ENCODE measurements around the gene CFAP92. TPM values are rescaled to one million over a fixed set of nuclear protein-coding genes. Genes with fewer than 3 reads are reported as not detected.

CFAP92 gene
- total and polyA plus RNA-seq, 4 experiments from 2014 or later: 0.38 to 0.47 TPM; not detected in 2

- Histone ChIP-seq H3K36me3 (ENCODE audit: insufficient read depth, low read length) (no peaks in the 10 kb centered on the region), H3K4me3 (ENCODE audit: low read length in 2 of 2) (no peak overlapping the region), H3K27ac (ENCODE audit: low read depth, low read length) (no peak overlapping the region), H3K9me3 (ENCODE audit: control insufficient read depth in 1 of 2, low read length in 2 of 2) (no peaks in the 10 kb centered on the region), H3K27me3 (ENCODE audit: insufficient read depth, low read length) (peaks cover 16% of the 10 kb centered on the region), H3K4me1 (ENCODE audit: insufficient read depth, low read length) (peaks cover 29% of the 10 kb centered on the region)
- Mint-ChIP-seq H3K9me3 (peaks cover 0 to 2% (median 0%) of the 10 kb centered on the region in 8 donors), H3K27ac (peak overlapping the region in 2 of 7 donors; percentile 18 to 29), H3K36me3 (no peaks in the 10 kb centered on the region), H3K4me1 (peaks cover 14 to 47% (median 25%) of the 10 kb centered on the region in 4 donors), H3K4me3 (peak overlapping the region in 1 of 8 donors; percentile 27), H3K27me3 (peaks cover 14 to 19% of the 10 kb centered on the region in 2 donors)
- no peak for DNase-seq
- POLR2A ChIA-PET (ENCODE audit: partially characterized antibody): interaction anchor here (0.9 to 3.6 kb wide), 2 partner anchors 9 to 19 kb away, joined by 3 to 30 read pairs; no protein-coding TSS in a partner anchor
- CTCF ChIA-PET (ENCODE audit: partially characterized antibody): interaction anchor here (0.9 to 6.5 kb wide), 8 partner anchors 9 to 248 kb away, joined by 4 to 59 read pairs (median 12); no protein-coding TSS in a partner anchor
- intact Hi-C loops (cut with micrococcal nuclease): no loop called here
These were observed 3.7 kb upstream of the CFAP92 start for GRCh38 chr3:128997486-128998133.

GRCh38 chr3:128996726-128997125 lies 2.9 kb upstream of the CFAP92 start:
- intact Hi-C loops (cut with micrococcal nuclease): no loop called here
- DNase-seq: no peak
- peaks cover 10% of the 10 kb centered on the region for H3K27me3 ChIP-seq (ENCODE audit: insufficient read depth, low read length)
- Mint-ChIP-seq H3K27me3 (peaks cover 10 to 13% of the 10 kb centered on the region in 2 donors), H3K27ac (peak overlapping the region in 1 of 7 donors; percentile 69), H3K4me3 (no peak overlapping the region), H3K36me3 (no peaks in the 10 kb centered on the region), H3K9me3 (no peaks in the 10 kb centered on the region), H3K4me1 (peaks cover 8 to 40% (median 20%) of the 10 kb centered on the region in 4 donors)
- H3K36me3 ChIP-seq (ENCODE audit: insufficient read depth, low read length): no peaks in the 10 kb centered on the region
- ChIA-PET POLR2A (ENCODE audit: partially characterized antibody) (no interaction called here), CTCF (ENCODE audit: partially characterized antibody) (interaction anchor here (4.3 to 6.5 kb wide), 2 partner anchors 19 to 26 kb away, joined by 25 to 59 read pairs; no protein-coding TSS in a partner anchor)
- H3K27ac ChIP-seq (ENCODE audit: low read depth, low read length): no peak overlapping the region
- H3K9me3 ChIP-seq (ENCODE audit: control insufficient read depth in 1 of 2, low read length in 2 of 2): no peaks in the 10 kb centered on the region
- H3K4me3 ChIP-seq (ENCODE audit: low read length in 2 of 2): no peak overlapping the region
- H3K4me1 ChIP-seq (ENCODE audit: insufficient read depth, low read length): peaks cover 21% of the 10 kb centered on the region

GRCh38 chr3:128996200-128996599 lies 2.3 kb upstream of the CFAP92 start:
- Histone ChIP-seq H3K9me3 (ENCODE audit: control insufficient read depth in 1 of 2, low read length in 2 of 2) (no peaks in the 10 kb centered on the region), H3K27me3 (ENCODE audit: insufficient read depth, low read length) (peaks cover 10% of the 10 kb centered on the region), H3K4me3 (ENCODE audit: low read length in 2 of 2) (no peak overlapping the region), H3K27ac (ENCODE audit: low read depth, low read length) (no peak overlapping the region), H3K4me1 (ENCODE audit: insufficient read depth, low read length) (peaks cover 15% of the 10 kb centered on the region), H3K36me3 (ENCODE audit: insufficient read depth, low read length) (no peaks in the 10 kb centered on the region)
- DNase-seq: no peak
- Mint-ChIP-seq H3K27ac (peak overlapping the region in 1 of 7 donors; percentile 46), H3K4me1 (peaks cover 8 to 40% (median 20%) of the 10 kb centered on the region in 4 donors), H3K36me3 (no peaks in the 10 kb centered on the region), H3K9me3 (no peaks in the 10 kb centered on the region), H3K4me3 (no peak overlapping the region), H3K27me3 (peaks cover 10 to 13% of the 10 kb centered on the region in 2 donors)
- POLR2A ChIA-PET (ENCODE audit: partially characterized antibody): interaction anchor here (1.2 to 1.9 kb wide), 2 partner anchors 18 to 166 kb away, joined by 4 to 5 read pairs; no protein-coding TSS in a partner anchor
- intact Hi-C loops (cut with micrococcal nuclease): no loop called here
- CTCF ChIA-PET (ENCODE audit: partially characterized antibody): interaction anchor here (1.3 to 6.5 kb wide), 4 partner anchors 8 to 31 kb away, joined by 4 to 59 read pairs (median 20); no protein-coding TSS in a partner anchor

- ChIA-PET CTCF (ENCODE audit: partially characterized antibody) (interaction anchor here (1.3 to 6.5 kb wide), 6 partner anchors 8 to 250 kb away, joined by 4 to 59 read pairs (median 12); no protein-coding TSS in a partner anchor), POLR2A (ENCODE audit: partially characterized antibody) (interaction anchor here (0.9 to 3.0 kb wide), 5 partner anchors 19 to 320 kb away, joined by 3 to 11 read pairs (median 5); a partner anchor contains a TSS)
- H3K4me1 Mint-ChIP-seq: peaks cover 8 to 40% (median 18%) of the 10 kb centered on the region in 4 donors
- Histone ChIP-seq H3K27me3 (ENCODE audit: insufficient read depth, low read length) (peaks cover 8% of the 10 kb centered on the region), H3K4me1 (ENCODE audit: insufficient read depth, low read length) (peaks cover 14% of the 10 kb centered on the region), H3K27ac (ENCODE audit: low read depth, low read length) (no peak overlapping the region), H3K36me3 (ENCODE audit: insufficient read depth, low read length) (no peaks in the 10 kb centered on the region), H3K4me3 (ENCODE audit: low read length in 2 of 2) (no peak overlapping the region), H3K9me3 (ENCODE audit: control insufficient read depth in 1 of 2, low read length in 2 of 2) (no peaks in the 10 kb centered on the region)
- peaks cover 9 to 12% of the 10 kb centered on the region in 2 donors for H3K27me3 Mint-ChIP-seq
- DNase-seq: no peak
- no peaks in the 10 kb centered on the region for H3K36me3 Mint-ChIP-seq
- intact Hi-C loops (cut with micrococcal nuclease): no loop called here
- H3K9me3 Mint-ChIP-seq: no peaks in the 10 kb centered on the region
- H3K4me3 Mint-ChIP-seq: no peak overlapping the region
- H3K27ac Mint-ChIP-seq: peak overlapping the region in 4 of 7 donors; percentile 15 to 60 (median 44)
These were observed 1.9 kb upstream of the CFAP92 start for GRCh38 chr3:128995737-128996136.

GRCh38 chr3:128994581-128995546 lies 988 bp upstream of the CFAP92 start:
- H3K9me3 ChIP-seq (ENCODE audit: control insufficient read depth in 1 of 2, low read length in 2 of 2): no peaks in the 10 kb centered on the region
- no peak for DNase-seq
- H3K27me3 ChIP-seq (ENCODE audit: insufficient read depth, low read length): no peaks in the 10 kb centered on the region
- peak overlapping the region; percentile 32 for H3K27ac ChIP-seq (ENCODE audit: low read depth, low read length)
- H3K4me1 ChIP-seq (ENCODE audit: insufficient read depth, low read length): peaks cover 14% of the 10 kb centered on the region
- peaks cover 2 to 6% of the 10 kb centered on the region in 2 donors for H3K27me3 Mint-ChIP-seq
- CTCF ChIA-PET (ENCODE audit: partially characterized antibody): interaction anchor here (0.6 to 6.5 kb wide), 9 partner anchors 8 to 255 kb away, joined by 3 to 59 read pairs (median 8); partner anchors contain the start of gene COPG1
- intact Hi-C loops (cut with micrococcal nuclease): loop anchor here (1.0 kb wide), 3 partner anchors 8 to 445 kb away; partner anchors contain the start of gene IFT122
- H3K27ac Mint-ChIP-seq: peak overlapping the region; percentile 15 to 91 (median 53)
- H3K4me3 Mint-ChIP-seq: peak overlapping the region; percentile 68 to 85 (median 78)
- POLR2A ChIA-PET (ENCODE audit: partially characterized antibody): interaction anchor here (0.7 to 3.0 kb wide), 18 partner anchors 9 to 321 kb away, joined by 3 to 24 read pairs (median 4); partner anchors contain the start of genes COPG1 and RAB43
- H3K36me3 ChIP-seq (ENCODE audit: insufficient read depth, low read length): no peaks in the 10 kb centered on the region
- H3K36me3 Mint-ChIP-seq: no peaks in the 10 kb centered on the region
- H3K4me3 ChIP-seq (ENCODE audit: low read length in 2 of 2): peak overlapping the region in 1 of 2 donors; percentile 42
- no peaks in the 10 kb centered on the region for H3K9me3 Mint-ChIP-seq
- H3K4me1 Mint-ChIP-seq: peaks cover 7 to 33% (median 16%) of the 10 kb centered on the region in 4 donors

- H3K27me3 Mint-ChIP-seq: peaks cover 0 to 4% of the 10 kb centered on the region in 2 donors
- peak overlapping the region; percentile 68 to 85 (median 78) for H3K4me3 Mint-ChIP-seq
- Histone ChIP-seq H3K27ac (ENCODE audit: low read depth, low read length) (peak overlapping the region; percentile 32), H3K27me3 (ENCODE audit: insufficient read depth, low read length) (no peaks in the 10 kb centered on the region), H3K4me3 (ENCODE audit: low read length in 2 of 2) (peak overlapping the region in 1 of 2 donors; percentile 42), H3K36me3 (ENCODE audit: insufficient read depth, low read length) (no peaks in the 10 kb centered on the region), H3K9me3 (ENCODE audit: control insufficient read depth in 1 of 2, low read length in 2 of 2) (no peaks in the 10 kb centered on the region), H3K4me1 (ENCODE audit: insufficient read depth, low read length) (peaks cover 14% of the 10 kb centered on the region)
- H3K27ac Mint-ChIP-seq: peak overlapping the region; percentile 30 to 91 (median 76)
- CTCF ChIA-PET (ENCODE audit: partially characterized antibody): interaction anchor here (0.7 to 6.5 kb wide), 7 partner anchors 9 to 255 kb away, joined by 3 to 59 read pairs (median 9); partner anchors contain the start of gene COPG1
- POLR2A ChIA-PET (ENCODE audit: partially characterized antibody): interaction anchor here (0.7 to 3.0 kb wide), 14 partner anchors 9 to 322 kb away, joined by 3 to 24 read pairs (median 5); partner anchors contain the start of genes COPG1 and RAB43
- no peaks in the 10 kb centered on the region for H3K36me3 Mint-ChIP-seq
- H3K9me3 Mint-ChIP-seq: no peaks in the 10 kb centered on the region
- no peak for DNase-seq
- H3K4me1 Mint-ChIP-seq: peaks cover 7 to 33% (median 16%) of the 10 kb centered on the region in 4 donors
- intact Hi-C loops (cut with micrococcal nuclease): loop anchor here (1.0 kb wide), 3 partner anchors 9 to 446 kb away; partner anchors contain the start of gene IFT122
These were observed 267 bp upstream of the CFAP92 start for GRCh38 chr3:128994173-128994512.
